Activated T-cell treated with anti-CD3 and anti-CD28 coated beads for 1 hour (primary cell): ENCODE measurements around the gene RAPGEF5.

Experiments
- DNase-seq: peaks from one replicate; pipeline ENCODE4 v3.0.0-alpha.2; 2020; ENCODE audit warnings: low read depth

The RAPGEF5 gene

DNA sequence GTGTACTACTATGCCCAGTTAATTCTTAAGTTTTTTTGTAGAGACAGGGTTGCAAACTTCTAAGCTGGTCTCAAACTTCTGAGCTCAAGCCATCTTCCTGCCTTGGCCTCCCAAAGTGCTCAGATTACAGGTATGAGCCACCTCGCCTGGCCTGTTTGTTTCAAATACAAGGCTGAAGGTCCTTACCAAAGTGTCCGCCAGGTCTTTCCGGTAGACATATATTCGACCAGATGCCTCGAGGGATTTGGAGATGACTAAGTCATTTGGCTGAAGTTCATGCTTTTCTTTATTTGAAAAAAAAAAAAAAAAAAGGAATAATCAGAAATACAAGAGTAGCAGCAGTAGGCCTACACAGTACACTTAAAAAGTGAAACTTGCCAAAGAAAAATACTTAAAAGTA lies 206.7 kb downstream of the RAPGEF5 start:
- DNase-seq, result no peak

- no peak for DNase-seq
Measured at GRCh38 chr7:22147868-22148267, 209.1 kb downstream of the RAPGEF5 start.

DNA sequence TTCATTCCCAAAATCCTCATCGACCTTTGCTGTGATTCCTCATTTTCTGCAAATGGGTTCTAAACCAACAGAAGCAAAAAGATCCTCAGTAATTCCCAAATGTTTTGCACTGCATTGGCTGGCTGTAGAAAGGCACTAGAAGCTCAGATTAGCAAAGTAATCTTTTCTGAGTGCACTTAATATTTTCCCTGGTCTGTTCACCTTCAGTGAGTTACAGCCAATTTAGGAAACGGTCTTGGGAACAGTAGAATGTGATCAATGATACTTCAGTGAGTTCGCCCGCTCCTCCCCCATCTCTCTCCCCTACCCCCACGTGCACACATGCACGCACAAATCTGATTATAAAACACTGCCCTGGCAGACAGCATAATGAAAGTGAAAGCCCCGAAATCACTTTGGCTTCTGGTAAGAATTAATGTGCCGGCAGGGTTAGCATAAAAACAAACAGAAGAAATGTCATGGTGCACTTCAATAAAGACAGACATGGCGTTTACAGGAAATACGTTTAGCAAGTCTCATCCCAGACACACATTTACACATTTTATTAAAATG lies 209.9 kb downstream of the RAPGEF5 start:
- no peak for DNase-seq

DNA sequence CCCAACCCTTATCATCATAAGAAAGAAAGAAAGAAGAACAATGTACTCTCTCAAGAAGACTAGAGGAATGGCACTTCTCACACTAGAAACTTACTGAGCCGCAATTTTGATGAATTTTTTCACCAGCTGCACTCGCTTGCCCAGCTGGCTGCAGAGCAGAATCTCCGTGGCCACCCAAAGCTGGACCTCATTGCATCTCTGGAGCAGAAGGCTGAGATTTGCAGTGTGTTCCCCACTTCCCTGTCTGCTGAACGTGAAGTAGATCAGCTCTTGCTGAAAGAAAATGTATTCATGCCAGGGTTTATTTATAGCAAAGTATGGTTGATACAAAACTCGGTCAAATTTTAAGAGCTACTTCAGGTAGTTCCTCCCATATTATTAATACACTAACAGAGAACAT lies 212.0 kb downstream of the RAPGEF5 start:
- DNase-seq, result no peak

GRCh38 chr7:22143491-22143890 lies 213.5 kb downstream of the RAPGEF5 start:
- DNase-seq, result no peak

DNA sequence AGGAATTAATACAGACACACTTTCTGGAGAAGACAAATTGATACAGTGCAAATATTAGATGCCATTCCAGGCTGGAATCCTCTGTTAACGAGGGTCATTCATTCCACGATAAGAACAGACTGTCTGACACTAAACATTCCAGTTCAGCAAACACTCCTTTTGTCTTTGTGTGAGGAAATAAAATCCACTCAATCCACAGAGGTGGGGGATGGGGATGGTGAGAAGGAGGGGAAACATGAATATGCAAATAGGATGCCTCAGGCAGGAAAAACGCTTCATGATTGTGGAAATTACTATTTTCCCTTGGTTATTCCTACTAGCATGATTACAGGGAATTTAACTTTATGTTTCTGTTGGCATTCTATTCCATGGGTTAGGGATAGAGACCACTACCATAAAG lies 214.4 kb downstream of the RAPGEF5 start:
- DNase-seq, result no peak

GRCh38 chr7:22141355-22141754 lies 215.6 kb downstream of the RAPGEF5 start:
- no peak for DNase-seq

DNA sequence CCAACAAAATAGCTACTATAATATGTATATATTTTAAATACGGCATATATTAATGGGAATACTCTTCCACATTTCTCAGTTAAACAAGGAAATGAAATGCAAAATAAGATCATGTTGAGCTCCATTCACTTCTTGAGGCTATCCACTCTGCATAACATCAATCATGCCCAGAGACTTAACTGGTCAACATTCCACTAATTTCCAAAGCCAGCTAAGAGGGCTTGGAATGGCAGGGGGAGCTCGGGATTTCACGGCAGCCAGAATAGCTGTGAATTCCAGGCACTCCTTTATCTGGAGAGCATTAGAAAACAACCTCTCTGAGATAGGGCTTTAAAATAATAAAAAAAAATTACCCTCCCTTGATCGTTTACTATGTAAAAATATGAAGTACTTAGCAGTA lies 216.4 kb downstream of the RAPGEF5 start:
- no peak for DNase-seq

DNA sequence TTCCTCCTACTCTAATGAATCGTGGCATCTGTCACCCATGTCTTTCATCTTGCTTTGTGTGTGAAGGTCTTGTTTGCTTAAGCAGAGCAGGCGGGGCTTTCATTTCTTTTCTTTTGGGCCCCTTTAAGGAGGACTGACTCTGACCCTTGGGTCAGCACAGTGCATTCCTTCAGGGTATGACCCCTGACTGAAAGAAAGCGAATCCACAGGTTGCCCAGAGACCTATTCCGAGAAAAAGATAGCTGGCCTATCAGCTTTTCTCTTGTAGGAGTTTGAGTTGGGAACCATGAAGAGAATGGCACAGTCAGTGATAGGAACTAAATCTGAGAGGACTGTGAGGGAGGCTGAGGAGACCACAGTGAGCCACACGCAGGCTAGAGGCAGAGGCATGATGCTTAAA lies 218.1 kb downstream of the RAPGEF5 start:
- no peak for DNase-seq

- no peak for DNase-seq
Measured at GRCh38 chr7:22138106-22138505, 218.8 kb downstream of the RAPGEF5 start.

DNA sequence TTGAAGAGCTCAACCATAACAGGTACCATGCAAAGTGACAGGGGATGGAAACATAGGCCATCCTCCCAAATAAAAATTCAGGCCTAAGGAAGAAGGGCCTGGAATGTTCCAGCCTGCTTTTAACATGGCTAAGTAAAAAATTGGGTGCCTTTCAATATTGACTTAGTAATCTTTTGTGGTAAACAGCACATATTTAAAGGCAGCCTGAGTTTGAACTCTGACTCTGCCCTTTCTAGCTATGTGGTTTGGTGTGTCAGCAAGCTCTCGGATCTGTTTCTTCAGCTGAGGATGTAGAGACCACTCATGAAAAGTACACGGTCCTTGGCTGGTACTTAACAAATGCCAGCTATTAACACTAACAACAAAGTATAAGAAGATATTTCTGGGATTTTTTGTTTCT lies 219.5 kb downstream of the RAPGEF5 start:
- DNase-seq, result no peak

GRCh38 chr7:22137026-22137425 lies 219.9 kb downstream of the RAPGEF5 start:
- DNase-seq, result no peak

DNA sequence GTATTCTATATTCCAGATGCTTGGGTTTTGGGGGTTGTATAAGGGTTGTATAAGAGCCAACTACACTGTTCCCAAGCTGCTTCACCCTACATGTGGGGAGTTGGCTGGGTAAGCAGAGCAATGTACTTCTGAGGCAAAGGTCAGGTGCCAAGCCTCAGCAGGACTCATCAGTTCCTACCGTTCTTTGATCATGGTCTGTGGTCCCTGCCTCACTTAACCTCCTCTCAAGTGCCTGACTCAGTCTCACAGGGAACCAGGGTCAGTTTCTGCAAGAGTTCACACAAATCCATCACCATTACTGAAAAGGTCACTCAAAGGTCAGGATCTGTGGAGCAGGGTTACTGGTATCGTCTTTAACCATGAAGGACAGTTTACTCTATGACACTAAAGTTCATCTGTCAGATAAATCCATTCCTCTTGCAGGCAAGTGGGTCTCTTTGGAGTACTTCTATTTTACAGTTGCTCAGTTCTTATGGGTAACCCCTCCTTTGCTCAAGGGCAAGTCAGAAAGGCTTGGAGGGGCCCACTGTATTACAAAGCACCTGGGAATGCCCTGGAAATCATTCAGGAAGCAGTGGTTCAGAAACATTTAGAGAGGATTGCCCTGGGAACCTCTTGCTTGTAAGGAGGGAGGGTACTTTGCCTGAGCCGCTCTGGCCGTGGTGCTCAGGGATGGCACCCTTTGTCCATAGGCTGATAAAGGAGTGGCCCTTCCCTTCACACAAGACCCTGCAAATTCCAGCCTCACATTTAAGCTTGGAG lies 227.0 kb downstream of the RAPGEF5 start:
- DNase-seq, result no peak

DNA sequence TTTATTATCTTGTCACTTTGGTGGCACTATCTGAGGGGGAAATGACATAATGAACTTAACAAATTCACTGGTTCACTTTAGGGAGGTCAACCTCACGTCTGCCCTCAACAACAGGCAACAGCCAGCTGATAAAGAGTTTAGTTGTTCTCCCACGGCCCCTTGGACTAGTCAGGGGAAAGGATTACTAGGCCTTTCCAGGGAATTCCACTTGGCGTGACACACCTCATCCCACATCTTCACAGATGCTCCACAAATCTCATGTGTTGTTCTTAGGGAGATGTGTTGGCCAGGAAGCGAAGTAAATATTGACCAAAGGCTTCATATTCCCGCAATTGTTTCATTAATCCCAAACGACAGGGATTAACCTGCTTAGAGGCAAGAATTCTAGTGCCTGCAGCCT lies 227.8 kb downstream of the RAPGEF5 start:
- DNase-seq, result no peak

GRCh38 chr7:22128528-22128920 lies 228.4 kb downstream of the RAPGEF5 start:
- no peak for DNase-seq

GRCh38 chr7:22127835-22128527 lies 229.0 kb downstream of the RAPGEF5 start:
- no peak for DNase-seq

DNA sequence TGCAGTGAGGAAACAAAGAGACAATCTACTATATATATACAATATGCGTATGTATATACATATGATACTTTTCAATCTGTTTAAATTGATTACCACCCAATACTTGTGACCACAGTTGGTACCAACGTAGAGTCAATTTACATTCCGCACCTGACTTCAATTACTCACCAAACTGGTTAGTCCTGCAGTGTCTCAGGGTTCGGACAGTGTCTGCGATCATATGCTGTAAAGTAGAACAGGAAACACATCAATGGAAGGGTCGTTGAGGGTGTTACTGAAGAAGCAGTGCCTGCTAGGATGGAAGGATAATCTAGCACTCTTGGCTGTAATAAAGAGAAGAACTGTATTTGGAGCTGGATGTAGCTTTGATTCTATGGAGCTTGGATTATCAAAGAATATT lies 231.5 kb downstream of the RAPGEF5 start:
- no peak for DNase-seq

DNA sequence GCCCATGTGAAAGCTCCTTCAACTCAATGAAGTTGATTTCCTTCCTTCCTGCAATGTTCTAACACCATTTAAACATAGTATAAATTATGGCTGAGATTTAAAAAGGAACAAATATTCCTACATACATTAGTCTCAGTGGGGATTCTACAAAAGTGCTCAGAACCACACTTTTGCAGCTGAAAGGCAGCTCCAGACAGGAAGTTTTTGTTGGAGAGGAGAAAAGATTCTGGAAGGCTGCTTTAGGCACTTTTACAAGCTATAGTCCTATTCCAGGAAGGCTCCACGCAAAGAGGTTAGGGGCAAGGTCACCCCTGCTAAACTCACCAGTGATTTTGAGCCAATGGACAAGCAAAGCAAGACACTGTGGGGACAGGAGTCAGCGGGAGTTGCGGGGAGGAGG lies 232.0 kb downstream of the RAPGEF5 start:
- no peak for DNase-seq

- DNase-seq, result no peak
Measured at GRCh38 chr7:22123139-22123538, 233.8 kb downstream of the RAPGEF5 start.

DNA sequence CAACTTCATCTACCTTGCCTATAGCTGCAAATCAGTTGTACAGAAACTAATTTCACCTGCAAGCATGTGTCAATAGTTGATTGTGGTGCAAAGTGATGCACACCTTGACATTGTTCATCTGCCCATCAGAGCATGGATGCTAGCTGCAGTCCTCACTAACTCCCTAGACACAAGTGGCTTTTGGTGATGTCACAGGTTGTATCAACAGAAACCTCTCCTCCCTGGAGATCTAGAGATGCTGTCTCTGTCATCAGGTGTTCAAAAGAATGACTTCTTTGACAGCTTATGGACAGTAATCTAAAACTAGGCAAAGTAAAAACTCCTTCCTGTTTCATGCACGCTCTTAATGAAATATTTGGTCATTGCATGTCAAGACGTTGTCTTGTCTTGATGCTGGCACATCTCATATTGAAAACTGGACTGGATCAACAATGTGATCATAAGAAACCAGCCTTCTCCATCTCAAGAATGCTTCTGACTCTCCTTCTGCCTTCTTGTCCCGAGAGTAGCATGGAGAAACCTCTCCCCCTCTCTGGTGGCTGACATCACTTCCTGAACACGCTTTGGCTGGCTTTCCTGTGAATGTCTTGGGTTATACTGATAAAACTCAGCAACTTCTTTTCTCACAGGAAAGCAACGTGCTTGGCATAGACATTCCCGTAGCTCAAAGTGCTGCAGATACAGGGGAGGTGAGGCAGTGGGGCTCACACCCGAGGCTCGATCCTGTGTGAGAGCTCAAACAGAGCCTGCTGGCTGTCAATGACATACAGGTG lies 235.1 kb downstream of the RAPGEF5 start:
- DNase-seq, result no peak

GRCh38 chr7:22120391-22121053 lies 236.4 kb downstream of the RAPGEF5 start:
- no peak for DNase-seq

DNA sequence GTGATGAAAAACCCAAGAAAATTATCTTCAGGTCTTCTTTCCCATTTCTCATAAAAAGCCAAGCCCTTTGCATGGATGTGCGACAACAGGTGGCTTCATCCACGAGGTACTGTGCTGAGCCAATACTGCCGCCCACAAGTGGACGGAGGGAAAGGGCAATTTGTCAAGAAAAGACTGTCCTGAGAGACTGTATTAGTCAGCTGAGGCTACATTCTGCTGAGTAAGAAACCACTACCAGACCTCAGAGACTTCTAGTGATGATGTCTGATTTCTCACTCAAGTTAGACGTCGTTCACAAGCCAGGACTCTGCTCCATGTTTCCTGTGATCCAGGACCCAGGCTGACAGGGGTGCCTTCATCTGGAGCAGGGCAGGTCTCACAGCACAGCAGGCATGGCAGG lies 239.7 kb downstream of the RAPGEF5 start:
- no peak for DNase-seq
